HepG2 (cell line): ENCODE data around the gene SLC43A1. TPM values are rescaled to one million over a fixed set of nuclear protein-coding genes. Genes with fewer than 3 reads are reported as not detected.
A peak's percentile ranks its signal among the peaks of the same experiment; 100 is the strongest.

ENCODE experiments used
- ARID2 ChIP-seq: sonication (generic); formaldehyde crosslinking; IDR thresholded peaks from 2 replicates; pipeline ENCODE4 v1.8.1; 2022; ENCODE audit warnings: mild to moderate bottlenecking, missing genetic modification reagents, borderline replicate concordance
- FOXA1 ChIP-seq, 2 experiments: fragments of 450-650 bp in 1 of 2; sonication (generic) in 1 of 2; formaldehyde crosslinking in 1 of 2; IDR thresholded peaks; 2 replicates each; pipeline versions ENCODE4 v1.4.0 to v1.6.1; 2016 to 2020; ENCODE audit warnings: missing genetic modification reagents in 1 of 2
- HMGXB4 ChIP-seq, 2 experiments: sonication (generic) in 1 of 2; formaldehyde crosslinking in 1 of 2; IDR thresholded peaks; 2 replicates each; pipeline versions ENCODE4 v1.4.0 to v1.6.1; 2018 to 2020; ENCODE audit warnings: missing genetic modification reagents in 2 of 2, borderline replicate concordance in 1 of 2, low read depth in 1 of 2, mild to moderate bottlenecking in 1 of 2, missing biosample characterization in 1 of 2
- ISL2 ChIP-seq: sonication (generic); formaldehyde crosslinking; IDR thresholded peaks from 2 replicates; pipeline ENCODE4 v1.5.0; 2020; ENCODE audit warnings: missing genetic modification reagents
- KDM5A ChIP-seq: fragments of 200-600 bp; sonication (generic); IDR thresholded peaks from 2 replicates; pipeline ENCODE4 v1.7.0; 2018; ENCODE audit warnings: antibody characterized with exemption, mild to moderate bottlenecking, low read length, borderline replicate concordance
- NR2F1 ChIP-seq, 2 experiments: fragments of 450-650 bp in 1 of 2; formaldehyde crosslinking in 1 of 2; IDR thresholded peaks; 2 replicates each; pipeline versions ENCODE4 v1.5.0 to v1.6.1; 2016 to 2020; ENCODE audit warnings: mild to moderate bottlenecking in 1 of 2, missing compliant biosample characterization in 1 of 2, missing genetic modification reagents in 1 of 2, moderate library complexity in 1 of 2
- PPARG ChIP-seq: conservative IDR thresholded peaks from 2 replicates; pipeline ENCODE4 v1.6.1; 2016; ENCODE audit warnings: missing biosample characterization, missing genetic modification reagents
- SNAPC2 ChIP-seq: sonication (generic); formaldehyde crosslinking; IDR thresholded peaks from 2 replicates; pipeline ENCODE4 v1.8.1; 2022; ENCODE audit warnings: mild to moderate bottlenecking, missing genetic modification reagents
- SNAPC5 ChIP-seq: sonication (generic); formaldehyde crosslinking; IDR thresholded peaks from 2 replicates; pipeline ENCODE4 v1.8.1; 2023; ENCODE audit warnings: mild to moderate bottlenecking, missing genetic modification reagents, borderline replicate concordance
- THRA ChIP-seq: sonication (generic); formaldehyde crosslinking; IDR thresholded peaks from 2 replicates; pipeline ENCODE4 v1.4.0; 2020; ENCODE audit warnings: missing genetic modification reagents, borderline replicate concordance
- TOPORS ChIP-seq: sonication (generic); formaldehyde crosslinking; IDR thresholded peaks from 2 replicates; pipeline ENCODE4 v1.8.0; 2023; ENCODE audit warnings: mild to moderate bottlenecking, missing genetic modification reagents
- ZMYM4 ChIP-seq: sonication (generic); formaldehyde crosslinking; IDR thresholded peaks from 2 replicates; pipeline ENCODE4 v1.8.1; 2023; ENCODE audit warnings: mild to moderate bottlenecking, missing genetic modification reagents
- ZNF557 ChIP-seq: sonication (generic); formaldehyde crosslinking; IDR thresholded peaks from 2 replicates; pipeline ENCODE4 v1.4.0; 2020; ENCODE audit warnings: missing genetic modification reagents
- polyA plus RNA-seq, 8 experiments: library from polyadenylated mRNA; depleted of rRNA in 3 of 8; stranded (reverse) in 7 of 8; unstranded in 1 of 8; fragments of >200 nt; fragmentation: Illumina TruSeq in 4 of 8; extraction: Trizol in 4 of 8; gene quantifications; 2 replicates each; pipeline versions ENCODE4 v1.2.1 to v1.2.3, GENCODE V29; 2011 to 2016; ENCODE audit warnings: low read depth in 4 of 8, missing spikeins in 1 of 8, mixed read lengths in 1 of 8; ENCODE audit not compliant: insufficient read depth in 1 of 8
- total RNA-seq, 5 experiments: library from RNA; depleted of rRNA; stranded (reverse); fragments of >200 nt; fragmentation: Illumina TruSeq; extraction: Trizol; gene quantifications; 2 replicates each; pipeline ENCODE4 v1.2.3, GENCODE V29; 2016; ENCODE audit warnings: low read depth in 1 of 5
- TF ChIP-seq, protein P1 (sequence below): sonication (generic); formaldehyde crosslinking; IDR thresholded peaks from 2 replicates; pipeline ENCODE4 v1.5.0; 2020; ENCODE audit warnings: missing genetic modification reagents
- TF ChIP-seq, protein P2 (sequence below): sonication (generic); formaldehyde crosslinking; IDR thresholded peaks from 2 replicates; pipeline ENCODE4 v1.8.0; 2022; ENCODE audit warnings: mild to moderate bottlenecking, missing genetic modification reagents, moderate library complexity
- TF ChIP-seq, protein P3 (sequence below): sonication (generic); formaldehyde crosslinking; IDR thresholded peaks from 2 replicates; pipeline ENCODE4 v1.8.0; 2022; ENCODE audit warnings: mild to moderate bottlenecking, missing genetic modification reagents, borderline replicate concordance

SLC43A1 gene
- total and polyA plus RNA-seq, 2 of the 13 experiments (the other 11 are each of a cell fraction or from before 2014, with no cell fraction given) = 72.3 to 87.6 TPM

GRCh38 chr11:57440744-57441414 is 74.6 kb downstream of the SLC43A1 start (continued):
- peak; percentile 60 for TF ChIP-seq ZMYM4 (CRISPR knock-in tag)
- TF ChIP-seq SNAPC5 (CRISPR knock-in tag) = 0 out of 2 replicates have a peak, but pooled peaks have one; percentile 35
- 0 out of 2 replicates have a peak, but pooled peaks have one; percentile 50 for TF ChIP-seq THRA (CRISPR knock-in tag)
- 0 out of 4 replicates have a peak, but pooled peaks of 1 of the 2 experiments have one; percentile 19 for TF ChIP-seq HMGXB4 (CRISPR knock-in tag; IDR thresholded peaks at IDR 0.05; ENCODE audit: borderline replicate concordance in 1 of 2, low read depth in 1 of 2)
- peak; percentile 62 for TF ChIP-seq ISL2 (CRISPR knock-in tag)
- no peak for TF ChIP-seq ZNF557 (CRISPR knock-in tag)
- TF ChIP-seq TOPORS (CRISPR knock-in tag) = 0 out of 2 replicates have a peak, but pooled peaks have one; percentile 27
- TF ChIP-seq KDM5A = 0 out of 2 replicates have a peak, but pooled peaks have one; percentile 1
- TF ChIP-seq SNAPC2 = 0 out of 2 replicates have a peak, but pooled peaks have one; percentile 38
- TF ChIP-seq, protein P1, sequence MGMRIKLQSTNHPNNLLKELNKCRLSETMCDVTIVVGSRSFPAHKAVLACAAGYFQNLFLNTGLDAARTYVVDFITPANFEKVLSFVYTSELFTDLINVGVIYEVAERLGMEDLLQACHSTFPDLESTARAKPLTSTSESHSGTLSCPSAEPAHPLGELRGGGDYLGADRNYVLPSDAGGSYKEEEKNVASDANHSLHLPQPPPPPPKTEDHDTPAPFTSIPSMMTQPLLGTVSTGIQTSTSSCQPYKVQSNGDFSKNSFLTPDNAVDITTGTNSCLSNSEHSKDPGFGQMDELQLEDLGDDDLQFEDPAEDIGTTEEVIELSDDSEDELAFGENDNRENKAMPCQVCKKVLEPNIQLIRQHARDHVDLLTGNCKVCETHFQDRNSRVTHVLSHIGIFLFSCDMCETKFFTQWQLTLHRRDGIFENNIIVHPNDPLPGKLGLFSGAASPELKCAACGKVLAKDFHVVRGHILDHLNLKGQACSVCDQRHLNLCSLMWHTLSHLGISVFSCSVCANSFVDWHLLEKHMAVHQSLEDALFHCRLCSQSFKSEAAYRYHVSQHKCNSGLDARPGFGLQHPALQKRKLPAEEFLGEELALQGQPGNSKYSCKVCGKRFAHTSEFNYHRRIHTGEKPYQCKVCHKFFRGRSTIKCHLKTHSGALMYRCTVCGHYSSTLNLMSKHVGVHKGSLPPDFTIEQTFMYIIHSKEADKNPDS (CRISPR knock-in tag) = no peak
- TF ChIP-seq, protein P2, sequence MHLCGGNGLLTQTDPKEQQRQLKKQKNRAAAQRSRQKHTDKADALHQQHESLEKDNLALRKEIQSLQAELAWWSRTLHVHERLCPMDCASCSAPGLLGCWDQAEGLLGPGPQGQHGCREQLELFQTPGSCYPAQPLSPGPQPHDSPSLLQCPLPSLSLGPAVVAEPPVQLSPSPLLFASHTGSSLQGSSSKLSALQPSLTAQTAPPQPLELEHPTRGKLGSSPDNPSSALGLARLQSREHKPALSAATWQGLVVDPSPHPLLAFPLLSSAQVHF (CRISPR knock-in tag) = no peak
- TF ChIP-seq ARID2 = 0 out of 2 replicates have a peak, but pooled peaks have one; percentile 22
- 0 out of 2 replicates have a peak, but pooled peaks have one; percentile 39 for TF ChIP-seq PPARG (CRISPR knock-in tag)
- no peak for TF ChIP-seq FOXA1 (IDR thresholded peaks at IDR 0.05)
- peak; percentile 50; the same call in 1 of the 2 replicates for TF ChIP-seq FOXA1 (CRISPR knock-in tag; IDR thresholded peaks at IDR 0.05)
- TF ChIP-seq, protein P3, sequence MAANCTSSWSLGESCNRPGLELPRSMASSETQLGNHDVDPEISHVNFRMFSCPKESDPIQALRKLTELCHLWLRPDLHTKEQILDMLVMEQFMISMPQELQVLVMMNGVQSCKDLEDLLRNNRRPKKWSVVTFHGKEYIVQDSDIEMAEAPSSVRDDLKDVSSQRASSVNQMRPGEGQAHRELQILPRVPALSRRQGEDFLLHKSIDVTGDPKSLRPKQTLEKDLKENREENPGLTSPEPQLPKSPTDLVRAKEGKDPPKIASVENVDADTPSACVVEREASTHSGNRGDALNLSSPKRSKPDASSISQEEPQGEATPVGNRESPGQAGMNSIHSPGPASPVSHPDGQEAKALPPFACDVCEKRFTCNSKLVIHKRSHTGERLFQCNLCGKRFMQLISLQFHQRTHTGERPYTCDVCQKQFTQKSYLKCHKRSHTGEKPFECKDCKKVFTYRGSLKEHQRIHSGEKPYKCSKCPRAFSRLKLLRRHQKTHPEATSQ (CRISPR knock-in tag) = peak; percentile 48; the same call in 1 of the 2 replicates
- peak in 1 of 2 experiments; percentile 51; a peak in 2 of 4 replicates for TF ChIP-seq NR2F1 (CRISPR knock-in tag; IDR thresholded peaks at IDR 0.05)
